ENCODE measurements around the gene TESK2. TPM values are rescaled to one million over a fixed set of nuclear protein-coding genes. Genes with fewer than 3 reads are reported as not detected.

Gene TESK2
- total RNA-seq, 1 donor: 2.0 TPM

GRCh38 chr1:45325851-45326506 lies 165.0 kb downstream of the TESK2 start:
- no peak overlapping the region for H3K4me3 ChIP-seq (ENCODE audit: low read depth, low read length)
- TF ChIP-seq CTCF (IDR thresholded peaks at IDR 0.05; ENCODE audit: insufficient read depth, low read length): no peak
- DNase-seq (ENCODE audit: low read depth): no peak

- no peak for DNase-seq (ENCODE audit: low read depth)
- H3K4me3 ChIP-seq (ENCODE audit: low read depth, low read length): no peak overlapping the region
- TF ChIP-seq CTCF (IDR thresholded peaks at IDR 0.05; ENCODE audit: insufficient read depth, low read length): no peak
Observed at GRCh38 chr1:45322486-45323040, 168.4 kb downstream of the TESK2 start.

GRCh38 chr1:45321444-45321843 lies 169.5 kb downstream of the TESK2 start:
- TF ChIP-seq CTCF (IDR thresholded peaks at IDR 0.05; ENCODE audit: insufficient read depth, low read length): no peak
- no peak overlapping the region for H3K4me3 ChIP-seq (ENCODE audit: low read depth, low read length)
- DNase-seq (ENCODE audit: low read depth): no peak

- no peak for TF ChIP-seq CTCF (IDR thresholded peaks at IDR 0.05; ENCODE audit: insufficient read depth, low read length)
Observed at GRCh38 chr1:45319761-45320160, 171.2 kb downstream of the TESK2 start.

GRCh38 chr1:45317166-45317565 lies 173.8 kb downstream of the TESK2 start:
- no peak for DNase-seq (ENCODE audit: low read depth)
- no peak overlapping the region for H3K4me3 ChIP-seq (ENCODE audit: low read depth, low read length)
- TF ChIP-seq CTCF (IDR thresholded peaks at IDR 0.05; ENCODE audit: insufficient read depth, low read length): no peak

More at GRCh38 chr1:45319761-45320160, 171.2 kb downstream of the TESK2 start:
- no peak for DNase-seq (ENCODE audit: low read depth)
- no peak overlapping the region for H3K4me3 ChIP-seq (ENCODE audit: low read depth, low read length)

GRCh38 chr1:45314266-45314665 lies 176.7 kb downstream of the TESK2 start:
- no peak for DNase-seq (ENCODE audit: low read depth)
- TF ChIP-seq CTCF (IDR thresholded peaks at IDR 0.05; ENCODE audit: insufficient read depth, low read length): no peak
- no peak overlapping the region for H3K4me3 ChIP-seq (ENCODE audit: low read depth, low read length)

Data from fibroblast of the aortic adventitia (primary cell).